ENCODE measurements around the gene ABHD10. TPM values are rescaled to one million over a fixed set of nuclear protein-coding genes. Genes with fewer than 3 reads are reported as not detected.
A peak's percentile ranks its signal among the peaks of the same experiment; 100 is the strongest.

Gene ABHD10
- polyA plus RNA-seq, 1 experiment: 12.6 TPM

DNA sequence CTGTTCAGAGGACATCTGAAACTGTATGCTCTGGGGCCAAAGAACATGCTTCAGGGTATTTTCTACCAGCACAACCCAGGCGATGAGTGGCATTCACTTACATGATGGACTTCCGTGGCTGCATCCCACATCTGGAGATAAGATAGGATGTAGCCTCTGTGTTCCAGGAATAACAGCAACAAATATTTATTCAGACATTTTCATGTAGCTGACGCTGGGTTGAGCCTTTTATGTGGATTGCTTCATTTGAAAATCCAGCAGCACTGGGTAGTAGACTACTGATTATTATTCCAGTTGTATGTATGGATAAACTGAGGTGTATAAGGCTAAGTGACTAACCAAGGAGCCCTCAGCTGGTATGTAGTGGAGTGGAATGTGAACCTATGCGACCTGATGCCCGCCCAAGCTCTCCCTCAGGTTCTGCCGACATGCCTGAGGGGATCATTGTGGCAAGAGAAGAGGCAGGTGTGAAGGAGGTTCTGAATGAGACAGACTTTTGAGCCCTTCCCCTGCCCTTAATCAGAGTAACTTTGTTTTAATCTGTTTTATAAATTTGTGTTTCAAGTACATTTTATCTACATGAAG, 25.9 kb upstream of the ABHD10 start:
- H3K36me3 ChIP-seq (ENCODE audit: control insufficient read depth, insufficient read depth, low read length): peaks cover 16% of the 10 kb centered on the region
- no peak overlapping the region for H3K4me3 ChIP-seq (ENCODE audit: low read depth, low read length)
- no peak for DNase-seq (ENCODE audit: low read depth)
- TF ChIP-seq, protein P1, sequence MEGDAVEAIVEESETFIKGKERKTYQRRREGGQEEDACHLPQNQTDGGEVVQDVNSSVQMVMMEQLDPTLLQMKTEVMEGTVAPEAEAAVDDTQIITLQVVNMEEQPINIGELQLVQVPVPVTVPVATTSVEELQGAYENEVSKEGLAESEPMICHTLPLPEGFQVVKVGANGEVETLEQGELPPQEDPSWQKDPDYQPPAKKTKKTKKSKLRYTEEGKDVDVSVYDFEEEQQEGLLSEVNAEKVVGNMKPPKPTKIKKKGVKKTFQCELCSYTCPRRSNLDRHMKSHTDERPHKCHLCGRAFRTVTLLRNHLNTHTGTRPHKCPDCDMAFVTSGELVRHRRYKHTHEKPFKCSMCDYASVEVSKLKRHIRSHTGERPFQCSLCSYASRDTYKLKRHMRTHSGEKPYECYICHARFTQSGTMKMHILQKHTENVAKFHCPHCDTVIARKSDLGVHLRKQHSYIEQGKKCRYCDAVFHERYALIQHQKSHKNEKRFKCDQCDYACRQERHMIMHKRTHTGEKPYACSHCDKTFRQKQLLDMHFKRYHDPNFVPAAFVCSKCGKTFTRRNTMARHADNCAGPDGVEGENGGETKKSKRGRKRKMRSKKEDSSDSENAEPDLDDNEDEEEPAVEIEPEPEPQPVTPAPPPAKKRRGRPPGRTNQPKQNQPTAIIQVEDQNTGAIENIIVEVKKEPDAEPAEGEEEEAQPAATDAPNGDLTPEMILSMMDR (IDR thresholded peaks at IDR 0.05; ENCODE audit: insufficient read depth, low read depth, low read length): no peak
- POLR2A ChIA-PET: no interaction called here
- no peaks in the 10 kb centered on the region for H3K27me3 ChIP-seq (ENCODE audit: control insufficient read depth, insufficient read depth, low read length)
- CTCF ChIA-PET: no interaction called here

DNA sequence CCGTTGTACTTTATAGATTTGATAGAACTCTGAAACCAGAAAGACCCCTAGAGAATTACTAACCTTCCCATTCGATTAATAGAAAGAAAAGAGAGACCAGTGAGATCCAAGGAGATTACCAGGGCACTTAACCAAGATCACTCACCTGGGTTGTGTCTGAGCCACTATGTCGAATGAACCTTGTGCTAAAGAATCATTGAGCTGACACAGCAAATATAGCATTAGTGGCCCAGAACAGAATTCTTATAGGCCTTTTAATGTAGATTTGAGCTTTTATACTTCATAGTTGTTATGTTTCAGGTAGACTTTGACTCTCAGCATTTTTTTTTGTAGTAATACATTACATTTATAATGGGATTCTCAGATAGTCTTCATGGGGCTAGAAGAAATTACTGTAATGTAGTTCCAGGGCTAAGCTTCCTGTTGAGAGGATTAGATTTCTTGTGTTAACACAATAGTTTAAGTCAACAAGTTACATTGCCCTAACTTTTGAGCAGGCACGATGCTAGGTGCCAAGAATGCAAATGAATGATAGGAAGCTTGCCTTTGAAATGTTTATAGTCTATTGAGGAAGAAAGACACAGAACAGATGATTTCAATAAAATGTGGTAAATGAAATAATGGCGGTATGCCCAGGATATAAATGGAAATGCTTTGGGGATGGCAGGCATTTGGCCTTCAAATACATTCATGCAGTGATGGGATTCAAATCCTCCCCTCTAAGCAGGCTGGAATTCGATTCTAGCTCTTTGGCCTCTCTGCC, 24.4 kb upstream of the ABHD10 start:
- peak; percentile 82 for DNase-seq (ENCODE audit: low read depth)
- POLR2A ChIA-PET: interaction anchor here (0.6 kb wide), 1 partner anchor 260 kb away, joined by 3 read pairs; no protein-coding TSS in a partner anchor
- TF ChIP-seq, protein P1 (IDR thresholded peaks at IDR 0.05; ENCODE audit: insufficient read depth, low read depth, low read length): no peak
- Histone ChIP-seq H3K27me3 (ENCODE audit: control insufficient read depth, insufficient read depth, low read length) (no peaks in the 10 kb centered on the region), H3K4me3 (ENCODE audit: low read depth, low read length) (no peak overlapping the region), H3K36me3 (ENCODE audit: control insufficient read depth, insufficient read depth, low read length) (peaks cover 15% of the 10 kb centered on the region)
- CTCF ChIA-PET: interaction anchor here (0.5 to 2.3 kb wide), 12 partner anchors 10 to 285 kb away, joined by 3 to 6 read pairs (median 3); partner anchors contain the start of gene ABHD10

DNA sequence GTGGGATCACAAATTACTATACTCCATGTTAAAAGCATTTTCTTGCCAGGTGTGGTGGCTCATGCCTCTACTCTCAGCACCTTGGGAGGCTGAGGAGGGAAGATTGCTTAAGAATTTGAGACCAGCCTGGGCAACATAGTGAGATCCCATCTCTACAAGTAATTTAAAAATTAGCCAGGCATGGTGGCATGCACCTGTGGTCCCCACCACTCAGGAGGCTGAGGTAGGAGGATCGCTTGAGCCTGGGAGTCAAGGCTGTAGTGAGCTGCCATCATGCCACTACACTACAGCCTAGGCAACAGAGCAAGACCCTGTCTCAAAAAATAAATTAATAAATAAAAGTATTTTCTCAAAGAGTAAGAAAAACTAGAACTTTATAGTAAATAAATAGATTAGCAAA, 22.9 kb upstream of the ABHD10 start:
- no peak for DNase-seq (ENCODE audit: low read depth)
- Histone ChIP-seq H3K36me3 (ENCODE audit: control insufficient read depth, insufficient read depth, low read length) (peaks cover 16% of the 10 kb centered on the region), H3K4me3 (ENCODE audit: low read depth, low read length) (no peak overlapping the region), H3K27me3 (ENCODE audit: control insufficient read depth, insufficient read depth, low read length) (no peaks in the 10 kb centered on the region)
- ChIA-PET POLR2A (no interaction called here), CTCF (interaction anchor here (0.9 to 2.2 kb wide), 3 partner anchors 12 to 238 kb away, joined by 3 to 7 read pairs (median 6); no protein-coding TSS in a partner anchor)
- TF ChIP-seq, protein P1 (IDR thresholded peaks at IDR 0.05; ENCODE audit: insufficient read depth, low read depth, low read length): no peak

DNA sequence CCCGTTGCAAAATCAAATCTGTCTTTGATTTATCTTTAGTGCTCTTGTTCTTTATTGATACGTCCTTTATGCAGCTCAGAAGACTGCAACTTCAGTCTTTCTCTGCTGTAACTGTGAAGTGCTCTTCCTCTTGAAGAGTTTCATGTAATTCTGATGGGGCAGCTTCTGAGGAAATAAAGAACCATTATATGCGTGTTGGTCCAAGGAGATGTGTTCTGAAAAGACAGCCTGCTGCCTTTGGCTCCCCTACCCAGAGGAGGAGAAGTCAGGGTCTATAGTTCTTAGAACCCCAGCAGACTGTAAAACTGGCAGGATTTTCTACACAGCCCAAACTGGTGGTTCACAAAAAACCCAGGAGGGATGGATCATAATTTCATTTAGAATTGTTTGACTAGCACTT, 22.4 kb upstream of the ABHD10 start:
- DNase-seq (ENCODE audit: low read depth): no peak
- TF ChIP-seq, protein P1 (IDR thresholded peaks at IDR 0.05; ENCODE audit: insufficient read depth, low read depth, low read length): no peak
- no peak overlapping the region for H3K4me3 ChIP-seq (ENCODE audit: low read depth, low read length)
- H3K36me3 ChIP-seq (ENCODE audit: control insufficient read depth, insufficient read depth, low read length): peaks cover 16% of the 10 kb centered on the region
- CTCF ChIA-PET: interaction anchor here (1.0 to 2.2 kb wide), 3 partner anchors 11 to 239 kb away, joined by 3 to 6 read pairs (median 4); no protein-coding TSS in a partner anchor
- POLR2A ChIA-PET: no interaction called here
- no peaks in the 10 kb centered on the region for H3K27me3 ChIP-seq (ENCODE audit: control insufficient read depth, insufficient read depth, low read length)

DNA sequence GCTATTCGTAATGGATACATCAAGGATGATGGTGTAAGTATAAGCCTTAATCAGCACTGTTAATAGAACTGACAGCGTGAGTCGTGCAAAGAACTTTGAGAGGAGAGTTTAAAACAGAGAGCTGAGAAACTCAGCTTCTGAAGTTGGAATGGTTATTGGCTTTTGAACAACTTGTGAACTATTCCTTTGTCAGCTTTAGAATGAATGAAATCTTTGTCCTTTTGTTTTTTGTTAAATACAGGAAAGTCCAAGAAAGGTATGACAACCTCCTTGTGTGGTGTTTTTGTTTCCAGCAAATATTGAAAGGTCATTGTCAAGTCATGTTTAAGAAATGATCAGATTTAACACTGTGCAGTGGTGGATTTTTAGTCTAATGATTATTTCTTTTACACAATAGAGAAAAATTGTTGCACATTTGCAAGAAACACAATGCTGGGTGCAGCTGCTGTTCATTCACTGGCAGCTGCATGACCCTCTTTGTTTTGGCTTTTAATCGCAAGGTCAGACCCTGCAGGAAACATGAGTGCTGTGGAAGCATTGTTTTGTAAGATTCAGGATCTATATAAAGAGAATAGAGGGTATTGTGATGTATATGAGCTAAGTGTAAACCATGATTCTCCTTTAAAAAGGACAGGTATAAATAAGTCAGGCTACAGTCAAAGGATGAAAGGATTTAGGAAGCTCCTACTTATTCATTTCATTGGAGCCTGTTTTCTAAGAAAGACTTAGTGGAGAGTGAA, 21.7 kb upstream of the ABHD10 start:
- Histone ChIP-seq H3K36me3 (ENCODE audit: control insufficient read depth, insufficient read depth, low read length) (peaks cover 16% of the 10 kb centered on the region), H3K4me3 (ENCODE audit: low read depth, low read length) (no peak overlapping the region), H3K27me3 (ENCODE audit: control insufficient read depth, insufficient read depth, low read length) (no peaks in the 10 kb centered on the region)
- ChIA-PET CTCF (interaction anchor here (1.0 to 2.2 kb wide), 5 partner anchors 10 to 240 kb away, joined by 3 to 6 read pairs (median 4); no protein-coding TSS in a partner anchor), POLR2A (no interaction called here)
- TF ChIP-seq, protein P1 (IDR thresholded peaks at IDR 0.05; ENCODE audit: insufficient read depth, low read depth, low read length): no peak
- DNase-seq (ENCODE audit: low read depth): no peak
